ENCODE measurements around the gene HPCAL4.

Gene HPCAL4

GRCh38 chr1:39691383-39692151 lies at the start of gene HPCAL4:
HPCAL4 (minus strand) TSS chr1:39691433; CDS start chr1:39684603, 6,830 bp downstream.
- Histone ChIP-seq H3K9ac (ENCODE audit: low read length) (no peak within 1 kb of the TSS), H3K27ac (ENCODE audit: low read depth, low read length) (no peak within 1 kb of the TSS), H3K27me3 (ENCODE audit: control insufficient read depth, insufficient read depth, low read length) (peaks cover 25% of the 10 kb centered on the region), H3K4me1 (ENCODE audit: control insufficient read depth, insufficient read depth, low read length) (peaks cover 2% of the 10 kb centered on the region), H3K4me3 (ENCODE audit: low read length) (peak within 1 kb of the TSS; percentile 55), H3K36me3 (ENCODE audit: control insufficient read depth, insufficient read depth, low read length) (no peaks in the 10 kb centered on the region)

DNA sequence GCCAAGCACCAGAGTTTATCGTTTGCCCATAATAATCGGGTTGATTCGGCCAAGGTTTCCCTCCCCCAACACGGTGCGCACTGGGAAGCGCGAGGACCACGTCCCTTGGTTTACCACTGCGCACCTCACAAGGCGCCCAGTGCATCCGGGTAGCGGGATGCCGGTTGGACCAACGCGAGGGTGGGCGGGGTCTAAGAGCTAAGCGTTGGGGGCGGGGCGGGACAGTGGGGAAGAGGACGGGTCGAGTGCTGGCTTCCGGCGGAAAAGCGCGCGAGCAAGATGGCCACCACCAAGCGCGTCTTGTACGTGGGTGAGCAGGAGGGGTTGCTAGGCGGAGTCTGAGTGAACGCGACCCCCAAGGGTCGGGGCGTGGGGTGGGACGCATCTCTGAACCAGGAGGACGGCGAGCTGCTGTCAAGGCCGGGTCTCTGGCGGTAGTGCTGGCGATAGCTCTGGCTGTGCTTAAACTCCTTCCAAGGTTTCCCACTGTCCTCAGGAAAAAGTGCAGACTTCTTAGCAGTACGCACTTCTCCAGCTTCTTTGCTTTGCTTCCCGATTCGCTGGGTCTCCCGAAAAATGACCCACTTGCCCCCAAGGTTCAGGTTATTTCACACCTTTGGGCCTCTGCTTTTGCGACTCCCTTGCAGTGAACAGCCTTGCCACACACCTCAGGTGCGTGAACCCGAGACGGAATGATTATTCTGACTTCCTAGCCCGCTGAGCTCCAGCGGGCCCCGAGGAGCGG lies 47.6 kb upstream of the HPCAL4 start, which contains the start of gene PPIE:
PPIE (plus strand) TSS at position 261 of the 745 bp plus-strand sequence; CDS start at position 280, 19 bp downstream.
- Histone ChIP-seq H3K4me3 (ENCODE audit: low read length) (peak within 1 kb of the TSS; percentile 95), H3K9ac (ENCODE audit: low read length) (peak within 1 kb of the TSS; percentile 93), H3K27ac (ENCODE audit: low read depth, low read length) (peak within 1 kb of the TSS; percentile 74), H3K36me3 (ENCODE audit: control insufficient read depth, insufficient read depth, low read length) (peaks cover 17% of the 10 kb centered on the region), H3K27me3 (ENCODE audit: control insufficient read depth, insufficient read depth, low read length) (no peaks in the 10 kb centered on the region), H3K4me1 (ENCODE audit: control insufficient read depth, insufficient read depth, low read length) (peaks cover 4% of the 10 kb centered on the region)

DNA sequence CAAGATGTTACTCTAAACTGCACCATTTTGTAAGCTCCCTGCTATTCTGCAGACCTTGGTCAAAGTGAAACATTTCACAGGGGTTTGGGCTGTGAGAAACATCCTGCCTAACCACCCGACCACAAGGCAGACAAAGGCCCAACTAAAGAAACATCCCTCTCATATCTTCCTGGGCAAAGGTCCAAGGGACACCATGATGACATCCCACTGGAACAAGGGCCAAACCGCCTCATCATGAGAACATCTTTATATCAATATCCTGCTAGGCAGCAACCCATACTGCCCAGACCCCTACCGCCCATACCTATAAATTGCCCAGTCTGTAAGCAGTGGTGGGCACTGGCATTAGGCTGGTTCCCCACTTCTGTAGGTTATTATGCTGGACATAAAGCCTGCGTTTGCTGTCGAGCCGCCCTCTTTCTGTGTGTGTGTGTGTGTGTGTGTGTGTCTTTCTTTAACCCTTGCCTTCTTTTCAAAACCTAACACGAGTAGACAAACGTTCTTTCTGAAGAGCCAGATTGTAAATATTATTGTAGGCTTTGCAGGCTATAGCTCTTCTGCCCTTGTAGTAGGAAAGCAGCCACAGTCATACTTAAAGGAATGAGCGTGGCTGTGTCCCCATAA lies 46.4 kb upstream of the HPCAL4 start:
- H3K4me1 ChIP-seq (ENCODE audit: control insufficient read depth, insufficient read depth, low read length): peaks cover 4% of the 10 kb centered on the region
- H3K27me3 ChIP-seq (ENCODE audit: control insufficient read depth, insufficient read depth, low read length): no peaks in the 10 kb centered on the region
- no peak overlapping the region for H3K9ac ChIP-seq (ENCODE audit: low read length)
- H3K4me3 ChIP-seq (ENCODE audit: low read length): no peak overlapping the region
- peaks cover 7% of the 10 kb centered on the region for H3K36me3 ChIP-seq (ENCODE audit: control insufficient read depth, insufficient read depth, low read length)
- H3K27ac ChIP-seq (ENCODE audit: low read depth, low read length): no peak overlapping the region

GRCh38 chr1:39735731-39736130 lies 44.5 kb upstream of the HPCAL4 start:
- H3K9ac ChIP-seq (ENCODE audit: low read length): no peak overlapping the region
- peaks cover 3% of the 10 kb centered on the region for H3K27me3 ChIP-seq (ENCODE audit: control insufficient read depth, insufficient read depth, low read length)

DNA sequence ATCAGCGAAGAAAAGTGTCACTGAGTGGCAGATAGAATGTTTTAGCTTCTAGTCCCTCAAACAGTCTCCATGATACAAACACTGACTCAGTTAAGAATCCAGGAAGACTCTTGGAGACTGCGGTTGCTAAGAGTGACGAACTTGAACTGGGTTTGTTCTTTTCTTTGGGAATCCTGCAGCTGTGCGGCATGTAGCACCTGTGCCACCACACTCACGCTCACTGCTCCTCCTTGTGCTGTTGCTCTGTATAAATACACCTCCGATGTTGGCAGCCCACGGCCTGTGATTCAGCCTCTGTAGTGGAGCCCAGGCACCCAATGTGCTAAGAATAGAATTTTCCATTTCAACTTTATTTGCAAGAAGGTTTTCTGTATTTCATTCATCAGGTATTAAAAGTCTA lies 41.9 kb upstream of the HPCAL4 start:
- H3K4me3 ChIP-seq (ENCODE audit: low read length): no peak overlapping the region
- no peaks in the 10 kb centered on the region for H3K36me3 ChIP-seq (ENCODE audit: control insufficient read depth, insufficient read depth, low read length)
- no peaks in the 10 kb centered on the region for H3K4me1 ChIP-seq (ENCODE audit: control insufficient read depth, insufficient read depth, low read length)
- H3K9ac ChIP-seq (ENCODE audit: low read length): no peak overlapping the region
- H3K27me3 ChIP-seq (ENCODE audit: control insufficient read depth, insufficient read depth, low read length): peaks cover 5% of the 10 kb centered on the region
- H3K27ac ChIP-seq (ENCODE audit: low read depth, low read length): no peak overlapping the region

More at GRCh38 chr1:39735731-39736130, 44.5 kb upstream of the HPCAL4 start:
- Histone ChIP-seq H3K27ac (ENCODE audit: low read depth, low read length) (no peak overlapping the region), H3K4me3 (ENCODE audit: low read length) (no peak overlapping the region), H3K36me3 (ENCODE audit: control insufficient read depth, insufficient read depth, low read length) (no peaks in the 10 kb centered on the region), H3K4me1 (ENCODE audit: control insufficient read depth, insufficient read depth, low read length) (peaks cover 4% of the 10 kb centered on the region)

- Histone ChIP-seq H3K27me3 (ENCODE audit: control insufficient read depth, insufficient read depth, low read length) (peaks cover 9% of the 10 kb centered on the region), H3K9ac (ENCODE audit: low read length) (no peak overlapping the region), H3K4me3 (ENCODE audit: low read length) (no peak overlapping the region), H3K4me1 (ENCODE audit: control insufficient read depth, insufficient read depth, low read length) (no peaks in the 10 kb centered on the region), H3K36me3 (ENCODE audit: control insufficient read depth, insufficient read depth, low read length) (no peaks in the 10 kb centered on the region), H3K27ac (ENCODE audit: low read depth, low read length) (no peak overlapping the region)
Observed at GRCh38 chr1:39732730-39733129, 41.5 kb upstream of the HPCAL4 start.

GRCh38 chr1:39729842-39730241 lies 38.6 kb upstream of the HPCAL4 start:
- no peak overlapping the region for H3K9ac ChIP-seq (ENCODE audit: low read length)
- H3K4me1 ChIP-seq (ENCODE audit: control insufficient read depth, insufficient read depth, low read length): no peaks in the 10 kb centered on the region
- H3K4me3 ChIP-seq (ENCODE audit: low read length): no peak overlapping the region
- no peaks in the 10 kb centered on the region for H3K36me3 ChIP-seq (ENCODE audit: control insufficient read depth, insufficient read depth, low read length)
- no peak overlapping the region for H3K27ac ChIP-seq (ENCODE audit: low read depth, low read length)
- H3K27me3 ChIP-seq (ENCODE audit: control insufficient read depth, insufficient read depth, low read length): peaks cover 10% of the 10 kb centered on the region

GRCh38 chr1:39729030-39729429 lies 37.8 kb upstream of the HPCAL4 start:
- Histone ChIP-seq H3K27me3 (ENCODE audit: control insufficient read depth, insufficient read depth, low read length) (peaks cover 10% of the 10 kb centered on the region), H3K4me1 (ENCODE audit: control insufficient read depth, insufficient read depth, low read length) (no peaks in the 10 kb centered on the region), H3K9ac (ENCODE audit: low read length) (no peak overlapping the region), H3K27ac (ENCODE audit: low read depth, low read length) (no peak overlapping the region), H3K36me3 (ENCODE audit: control insufficient read depth, insufficient read depth, low read length) (no peaks in the 10 kb centered on the region), H3K4me3 (ENCODE audit: low read length) (no peak overlapping the region)

- H3K4me1 ChIP-seq (ENCODE audit: control insufficient read depth, insufficient read depth, low read length): no peaks in the 10 kb centered on the region
- H3K36me3 ChIP-seq (ENCODE audit: control insufficient read depth, insufficient read depth, low read length): no peaks in the 10 kb centered on the region
- no peak overlapping the region for H3K27ac ChIP-seq (ENCODE audit: low read depth, low read length)
- H3K27me3 ChIP-seq (ENCODE audit: control insufficient read depth, insufficient read depth, low read length): peaks cover 10% of the 10 kb centered on the region
- no peak overlapping the region for H3K9ac ChIP-seq (ENCODE audit: low read length)
- no peak overlapping the region for H3K4me3 ChIP-seq (ENCODE audit: low read length)
Observed at GRCh38 chr1:39727932-39728317, 36.7 kb upstream of the HPCAL4 start.

DNA sequence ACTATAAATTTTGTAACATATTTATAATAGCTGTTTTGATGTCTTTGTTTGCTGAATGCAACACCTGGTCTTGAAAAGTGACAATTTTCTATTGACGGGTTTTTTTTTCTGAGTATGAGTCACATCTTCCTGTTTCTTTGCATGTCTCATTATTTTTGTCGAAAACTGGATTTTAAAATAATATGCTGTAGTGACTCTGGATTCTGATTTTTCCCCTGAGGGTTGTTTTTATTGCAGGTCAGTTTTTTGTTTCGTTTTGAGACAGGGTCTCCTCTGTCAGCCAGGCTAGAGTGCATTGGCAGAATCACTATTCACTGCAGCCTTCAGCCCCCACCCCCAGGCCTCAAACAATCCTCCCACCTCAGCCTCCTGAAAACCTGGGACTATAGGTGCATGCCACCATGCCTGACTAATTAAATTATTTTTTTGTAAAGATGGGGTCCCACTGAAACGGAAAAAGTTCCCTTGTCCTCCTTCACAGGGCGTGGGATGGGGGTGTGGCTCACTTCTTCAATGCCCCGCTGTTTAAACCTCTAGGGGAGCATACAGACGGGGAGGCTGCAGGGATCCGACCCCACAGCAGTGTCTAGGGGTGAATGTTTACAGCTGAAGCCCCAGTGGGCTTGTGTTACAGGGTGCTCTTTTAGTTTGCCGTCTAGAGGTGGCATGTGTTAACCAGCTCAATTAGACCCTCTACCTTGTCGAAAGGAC lies 36.1 kb upstream of the HPCAL4 start:
- no peaks in the 10 kb centered on the region for H3K4me1 ChIP-seq (ENCODE audit: control insufficient read depth, insufficient read depth, low read length)
- no peak overlapping the region for H3K27ac ChIP-seq (ENCODE audit: low read depth, low read length)
- H3K9ac ChIP-seq (ENCODE audit: low read length): no peak overlapping the region
- H3K4me3 ChIP-seq (ENCODE audit: low read length): no peak overlapping the region
- H3K36me3 ChIP-seq (ENCODE audit: control insufficient read depth, insufficient read depth, low read length): no peaks in the 10 kb centered on the region
- peaks cover 8% of the 10 kb centered on the region for H3K27me3 ChIP-seq (ENCODE audit: control insufficient read depth, insufficient read depth, low read length)

DNA sequence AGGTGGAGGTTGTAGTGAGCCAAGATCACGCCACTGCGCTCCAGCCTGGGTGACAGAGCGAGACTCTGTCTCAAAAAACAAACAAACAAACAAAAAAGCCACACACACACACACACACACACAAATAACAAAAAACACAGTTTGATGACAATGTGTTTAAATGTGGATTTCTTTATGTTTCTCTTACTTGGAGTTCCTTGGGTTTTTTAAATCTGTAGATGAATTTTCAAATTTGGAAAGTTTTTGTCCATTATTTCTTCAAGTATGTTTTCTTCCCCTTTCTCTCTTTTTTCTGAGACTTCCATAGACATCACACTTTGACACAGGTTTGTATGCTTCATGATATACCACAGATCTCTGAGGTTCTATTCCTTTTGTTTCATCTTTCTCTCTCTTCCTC lies 35.4 kb upstream of the HPCAL4 start:
- Histone ChIP-seq H3K9ac (ENCODE audit: low read length) (no peak overlapping the region), H3K27ac (ENCODE audit: low read depth, low read length) (no peak overlapping the region), H3K4me1 (ENCODE audit: control insufficient read depth, insufficient read depth, low read length) (no peaks in the 10 kb centered on the region), H3K36me3 (ENCODE audit: control insufficient read depth, insufficient read depth, low read length) (no peaks in the 10 kb centered on the region), H3K27me3 (ENCODE audit: control insufficient read depth, insufficient read depth, low read length) (peaks cover 7% of the 10 kb centered on the region), H3K4me3 (ENCODE audit: low read length) (no peak overlapping the region)

DNA sequence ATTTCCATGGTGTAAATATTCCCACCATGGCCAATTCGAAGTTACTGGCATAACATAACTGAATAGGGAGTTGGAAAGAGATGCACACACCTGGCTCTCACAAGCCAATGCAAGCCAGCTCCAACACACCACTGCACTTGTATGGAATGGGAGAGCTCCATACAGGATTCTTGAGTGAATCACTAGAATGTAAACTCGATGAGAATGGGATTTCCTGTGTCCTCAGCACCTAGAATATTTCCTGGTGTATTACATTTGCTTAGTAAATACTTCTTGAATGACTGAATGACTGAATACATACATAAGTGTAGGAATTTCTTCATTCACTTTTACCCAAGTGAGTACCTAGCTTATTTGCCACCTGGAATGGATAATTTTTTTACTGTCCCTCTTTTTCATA lies 31.3 kb upstream of the HPCAL4 start:
- Histone ChIP-seq H3K4me3 (ENCODE audit: low read length) (no peak overlapping the region), H3K36me3 (ENCODE audit: control insufficient read depth, insufficient read depth, low read length) (no peaks in the 10 kb centered on the region), H3K27me3 (ENCODE audit: control insufficient read depth, insufficient read depth, low read length) (no peaks in the 10 kb centered on the region)

More for the DNA sequence above, 31.3 kb upstream of the HPCAL4 start:
- Histone ChIP-seq H3K4me1 (ENCODE audit: control insufficient read depth, insufficient read depth, low read length) (no peaks in the 10 kb centered on the region), H3K27ac (ENCODE audit: low read depth, low read length) (no peak overlapping the region), H3K9ac (ENCODE audit: low read length) (no peak overlapping the region)

Measured in rectal smooth muscle tissue (tissue), 1 donor.